DLD1 (cell line): ENCODE measurements around the gene MAPK4.

ENCODE experiments used
- in situ Hi-C: cut with HindIII; loops from 2 replicates; pipeline ENCODE4 v1.10.0; 2017; ENCODE audit warnings: low sequenced_read_pairs

MAPK4 gene

GRCh38 chr18:50622865-50623393, 63.0 kb downstream of the MAPK4 start:
- in situ Hi-C loops, result no loop called here

- in situ Hi-C loops, result no loop called here
Observed at GRCh38 chr18:50623694-50624352, 63.9 kb downstream of the MAPK4 start.

GRCh38 chr18:50624981-50625380, 65.1 kb downstream of the MAPK4 start:
- in situ Hi-C loops, result no loop called here

GRCh38 chr18:50626317-50626716, 66.4 kb downstream of the MAPK4 start:
- in situ Hi-C loops, result no loop called here

- in situ Hi-C loops, result no loop called here
Observed at GRCh38 chr18:50627594-50628532, 68.0 kb downstream of the MAPK4 start.

GRCh38 chr18:50628533-50628905, 68.6 kb downstream of the MAPK4 start:
- in situ Hi-C loops, result no loop called here

GRCh38 chr18:50629148-50629631, 69.3 kb downstream of the MAPK4 start:
- in situ Hi-C loops, result no loop called here

GRCh38 chr18:50630895-50631294, 71.0 kb downstream of the MAPK4 start:
- in situ Hi-C loops, result no loop called here

GRCh38 chr18:50632895-50633515, 73.1 kb downstream of the MAPK4 start:
- in situ Hi-C loops, result no loop called here

GRCh38 chr18:50633992-50634391, 74.1 kb downstream of the MAPK4 start:
- in situ Hi-C loops, result no loop called here

- in situ Hi-C loops, result no loop called here
Observed at GRCh38 chr18:50636366-50637057, 76.6 kb downstream of the MAPK4 start.

GRCh38 chr18:50638016-50638883, 78.4 kb downstream of the MAPK4 start:
- in situ Hi-C loops, result no loop called here

GRCh38 chr18:50638884-50639420, 79.1 kb downstream of the MAPK4 start:
- in situ Hi-C loops, result no loop called here

- in situ Hi-C loops, result no loop called here
Observed at GRCh38 chr18:50639711-50640110, 79.8 kb downstream of the MAPK4 start.

- in situ Hi-C loops, result no loop called here
Observed at GRCh38 chr18:50642439-50642838, 82.6 kb downstream of the MAPK4 start.

GRCh38 chr18:50644146-50644545, 84.3 kb downstream of the MAPK4 start:
- in situ Hi-C loops, result no loop called here

- in situ Hi-C loops, result no loop called here
Observed at GRCh38 chr18:50644807-50645206, 84.9 kb downstream of the MAPK4 start.

- in situ Hi-C loops, result no loop called here
Observed at GRCh38 chr18:50647237-50647636, 87.3 kb downstream of the MAPK4 start.

- in situ Hi-C loops, result no loop called here
Observed at GRCh38 chr18:50647792-50648191, 87.9 kb downstream of the MAPK4 start.
